Ammon's horn (tissue), 1 donor: ENCODE measurements around the gene TMEM97.

Experiments
- DNase-seq: peaks from one replicate; pipeline ENCODE4 v3.0.0-alpha.2; 2016; ENCODE audit warnings: low spot score

TMEM97 gene

DNA sequence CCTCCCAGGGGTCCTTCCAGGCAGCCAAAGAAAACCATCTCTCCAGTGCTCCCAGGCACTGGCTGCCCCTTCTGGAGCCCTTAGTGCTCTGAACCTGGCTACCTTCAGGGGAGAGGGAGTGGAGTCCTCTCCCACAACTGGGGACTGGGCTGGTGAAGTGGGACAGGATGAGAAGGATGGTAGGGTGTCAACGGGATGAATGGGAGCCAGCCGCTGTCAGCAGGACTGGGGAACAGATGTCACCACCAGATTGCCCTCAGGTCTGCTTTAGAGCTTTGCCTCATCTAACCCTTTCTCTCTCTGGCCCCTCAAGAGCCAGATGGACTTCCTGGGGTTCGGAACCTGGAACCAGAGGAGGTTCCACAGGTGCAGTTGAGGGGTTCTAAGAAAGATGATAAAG lies 46.5 kb downstream of the TMEM97 start:
- DNase-seq = no peak

- no peak for DNase-seq
Measured at GRCh38 chr17:28366605-28367004, 47.6 kb downstream of the TMEM97 start.

GRCh38 chr17:28367641-28368305 lies 48.8 kb downstream of the TMEM97 start:
- DNase-seq = no peak

DNA sequence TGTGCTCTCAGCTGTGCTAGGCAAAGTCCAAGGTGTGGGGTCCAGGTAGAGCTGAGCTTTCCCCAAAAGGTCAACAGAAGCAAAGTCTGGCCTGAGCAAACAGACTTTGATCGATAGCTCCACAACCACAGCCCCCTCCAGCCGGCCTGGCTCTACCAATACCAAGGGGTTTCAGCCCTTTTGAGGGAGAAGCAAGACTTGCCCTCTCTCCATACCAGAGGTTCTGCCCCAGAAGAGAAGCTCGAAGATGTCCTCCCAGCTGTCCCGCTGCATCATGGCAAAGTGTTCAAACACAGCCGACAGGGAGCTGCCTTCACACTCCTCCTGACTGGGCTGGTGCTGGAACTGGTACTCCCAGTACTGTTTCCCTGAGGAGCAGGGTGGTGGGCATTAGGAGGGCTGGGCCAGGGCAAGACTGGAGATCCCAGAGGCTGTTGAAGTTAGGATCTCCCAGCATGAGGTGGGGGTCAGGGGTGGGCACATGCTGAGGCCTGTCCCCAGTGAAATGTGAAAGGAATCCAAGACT lies 49.4 kb downstream of the TMEM97 start:
- DNase-seq = no peak

DNA sequence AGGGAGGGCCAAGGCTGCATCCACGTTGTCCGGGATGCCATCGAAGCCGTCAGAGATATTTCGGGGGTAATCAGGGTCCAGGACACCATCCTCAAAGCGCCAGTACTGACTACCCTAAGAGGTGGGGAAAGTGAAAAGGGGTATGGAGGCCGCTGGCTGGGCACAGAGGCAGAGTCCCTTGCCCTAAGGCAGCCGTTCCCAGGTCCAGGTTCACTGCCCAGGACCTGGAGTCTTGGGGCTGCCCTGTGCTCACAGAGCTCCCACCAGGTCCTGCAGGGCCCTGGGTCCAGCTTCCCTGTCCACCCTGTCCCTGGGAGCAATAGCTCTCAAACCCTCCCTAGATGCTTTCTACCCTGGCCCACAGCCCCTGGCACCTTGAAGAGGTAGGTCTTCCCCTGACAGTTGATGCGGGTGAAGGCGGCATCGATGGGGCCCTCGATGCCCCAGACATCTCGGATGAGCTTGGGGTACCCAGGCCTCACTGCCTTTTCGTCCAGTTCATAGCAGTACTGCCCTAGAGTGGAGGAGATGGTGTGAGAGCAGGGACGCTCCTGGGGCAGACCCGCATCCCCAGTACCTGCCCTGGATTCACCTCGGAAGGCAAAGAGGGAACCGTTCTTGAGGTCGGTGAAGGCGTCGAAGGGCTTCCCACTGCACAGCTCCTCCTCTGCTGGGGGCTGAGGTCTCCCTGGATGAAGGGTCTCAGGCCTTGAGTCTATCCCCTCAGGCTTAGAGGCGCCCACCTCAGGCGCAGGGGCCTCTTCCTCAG lies 50.1 kb downstream of the TMEM97 start:
- no peak for DNase-seq

GRCh38 chr17:28369684-28370034 lies 50.7 kb downstream of the TMEM97 start:
- no peak for DNase-seq

GRCh38 chr17:28370035-28370743 lies 51.2 kb downstream of the TMEM97 start, which contains the start of gene VTN:
TSS of gene VTN (minus strand) at chr17:28370307. CDS start at chr17:28370203, 104 bp downstream.
- DNase-seq = no peak

DNA sequence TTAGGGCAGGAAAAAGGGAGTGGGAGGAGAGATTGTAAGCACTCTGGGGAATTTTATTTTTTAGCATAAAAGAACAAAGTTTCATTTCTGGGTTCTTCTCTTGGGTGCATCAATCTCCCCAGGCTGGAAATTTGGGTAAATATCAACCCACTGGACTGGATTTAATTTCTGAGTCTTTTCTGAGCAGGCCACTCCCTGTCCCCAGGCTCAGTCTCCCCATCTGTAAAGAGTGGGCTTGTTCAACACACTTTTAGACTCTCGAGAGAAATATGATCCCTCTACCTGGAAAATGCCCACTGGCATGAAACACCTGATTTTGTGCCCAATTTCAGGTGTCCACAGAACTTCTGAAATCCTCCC lies 51.7 kb downstream of the TMEM97 start:
- no peak for DNase-seq

DNA sequence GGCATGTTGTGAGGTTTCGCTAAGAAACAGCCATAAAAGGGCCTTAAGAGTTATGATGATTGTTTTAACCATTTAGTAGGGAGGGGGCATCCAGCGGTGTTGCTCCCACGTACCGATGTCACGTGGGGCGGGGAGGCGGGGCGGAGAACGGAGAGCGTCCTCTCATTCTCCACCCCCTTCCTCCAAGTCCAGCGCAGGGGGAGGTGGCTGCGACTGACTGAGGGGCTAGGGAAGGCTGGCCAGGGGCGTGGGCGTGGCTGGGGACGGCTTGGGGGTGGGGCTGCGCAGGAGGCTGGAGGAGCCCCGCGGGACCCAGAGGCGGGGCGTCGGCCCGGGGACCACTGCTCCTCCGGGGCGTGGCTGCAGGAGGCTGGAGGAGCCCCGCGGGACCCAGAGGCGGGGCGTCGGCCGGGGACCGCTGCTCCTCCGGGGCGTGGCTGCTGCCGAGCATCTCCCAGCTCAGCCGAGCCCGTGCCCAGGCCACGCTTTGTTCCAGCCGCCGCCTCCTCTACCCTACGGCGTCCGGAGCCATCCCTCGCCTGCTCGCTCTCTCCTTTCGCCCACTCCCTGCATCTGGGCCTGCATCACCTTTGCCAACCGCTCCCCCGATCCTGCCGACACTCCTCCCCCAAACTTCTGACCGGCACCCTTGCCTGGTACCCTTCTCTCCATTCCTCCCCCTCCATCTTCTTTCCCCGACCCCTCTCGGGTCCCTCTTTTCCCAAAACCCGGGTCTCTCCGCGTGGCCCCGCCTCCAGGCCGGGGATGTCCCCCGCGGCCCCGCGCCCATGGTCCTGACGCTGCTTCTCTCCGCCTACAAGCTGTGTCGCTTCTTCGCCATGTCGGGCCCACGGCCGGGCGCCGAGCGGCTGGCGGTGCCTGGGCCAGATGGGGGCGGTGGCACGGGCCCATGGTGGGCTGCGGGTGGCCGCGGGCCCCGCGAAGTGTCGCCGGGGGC lies 52.5 kb downstream of the TMEM97 start, which contains the start of gene SARM1:
Gene SARM1, plus strand, starts transcription at position 450 of the 958 bp plus-strand sequence. Its CDS starts 339 bp downstream, at position 789.
- DNase-seq = peak; percentile 92

GRCh38 chr17:28372203-28372944 lies 53.4 kb downstream of the TMEM97 start:
- DNase-seq = peak; percentile 52

DNA sequence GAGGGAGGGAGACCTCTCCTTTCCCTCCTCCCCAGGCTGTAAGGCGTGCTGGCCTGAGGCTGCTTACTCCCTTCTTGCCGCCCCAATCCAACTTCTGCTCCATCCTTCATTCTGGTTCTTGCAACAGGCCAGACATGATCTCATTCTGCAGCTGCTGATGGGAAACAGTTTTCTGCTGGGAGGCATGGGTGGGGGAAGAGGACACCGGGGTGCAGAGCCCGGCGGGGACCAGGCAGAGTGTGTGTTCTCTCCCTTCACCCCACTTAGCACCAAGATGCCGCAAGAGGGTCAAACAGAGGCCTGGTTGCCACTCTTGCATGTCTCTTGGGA lies 53.9 kb downstream of the TMEM97 start:
- no peak for DNase-seq
